ENCODE measurements around the gene RSPO4. TPM values are rescaled to one million over a fixed set of nuclear protein-coding genes. Genes with fewer than 3 reads are reported as not detected.

The RSPO4 gene
- total and polyA plus RNA-seq, 2 experiments from 2014 or later: 2.8 to 4.5 TPM

DNA sequence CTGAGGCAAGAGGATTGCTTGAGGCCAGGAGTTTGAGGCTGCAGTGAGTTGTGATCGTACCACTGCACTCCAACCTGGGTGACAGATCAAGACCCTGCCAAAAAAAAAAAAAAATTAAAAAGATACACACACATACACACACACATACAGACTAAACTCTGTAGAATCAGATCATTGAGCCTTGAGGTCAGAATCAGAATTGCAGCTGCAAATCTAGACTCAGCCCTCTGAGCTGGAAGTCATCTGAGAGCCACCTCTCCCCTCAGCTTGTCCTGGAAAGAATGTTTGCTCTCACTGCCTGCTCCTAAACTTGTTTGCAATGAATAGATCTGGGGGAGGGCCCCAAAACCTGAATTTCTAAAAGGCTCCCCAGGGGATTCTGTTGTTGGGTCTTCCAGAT is 44.6 kb downstream of the RSPO4 start:
- no peak overlapping the region for H3K4me2 ChIP-seq
- Mint-ChIP-seq H3K27me3 (ENCODE audit: insufficient read depth, low read depth, poor library complexity) (peaks cover 4% of the 10 kb centered on the region), H3K4me3 (no peak overlapping the region), H3K36me3 (ENCODE audit: low read depth) (no peaks in the 10 kb centered on the region), H3K9me3 (no peaks in the 10 kb centered on the region), H3K4me1 (peaks cover 7% of the 10 kb centered on the region), H3K27ac (no peak overlapping the region)
- no peaks in the 10 kb centered on the region for H3F3A ChIP-seq (replicated peaks; ENCODE audit: low read depth)
- ATAC-seq (no peak), DNase-seq (ENCODE audit: low spot score) (peak; percentile 49)
- no peak overlapping the region for H3K27ac ChIP-seq (ENCODE audit: low read depth)
- no peak for TF ChIP-seq STAT1 (IDR thresholded peaks at IDR 0.05; ENCODE audit: unreplicated experiment)
- TF ChIP-seq, protein P1, sequence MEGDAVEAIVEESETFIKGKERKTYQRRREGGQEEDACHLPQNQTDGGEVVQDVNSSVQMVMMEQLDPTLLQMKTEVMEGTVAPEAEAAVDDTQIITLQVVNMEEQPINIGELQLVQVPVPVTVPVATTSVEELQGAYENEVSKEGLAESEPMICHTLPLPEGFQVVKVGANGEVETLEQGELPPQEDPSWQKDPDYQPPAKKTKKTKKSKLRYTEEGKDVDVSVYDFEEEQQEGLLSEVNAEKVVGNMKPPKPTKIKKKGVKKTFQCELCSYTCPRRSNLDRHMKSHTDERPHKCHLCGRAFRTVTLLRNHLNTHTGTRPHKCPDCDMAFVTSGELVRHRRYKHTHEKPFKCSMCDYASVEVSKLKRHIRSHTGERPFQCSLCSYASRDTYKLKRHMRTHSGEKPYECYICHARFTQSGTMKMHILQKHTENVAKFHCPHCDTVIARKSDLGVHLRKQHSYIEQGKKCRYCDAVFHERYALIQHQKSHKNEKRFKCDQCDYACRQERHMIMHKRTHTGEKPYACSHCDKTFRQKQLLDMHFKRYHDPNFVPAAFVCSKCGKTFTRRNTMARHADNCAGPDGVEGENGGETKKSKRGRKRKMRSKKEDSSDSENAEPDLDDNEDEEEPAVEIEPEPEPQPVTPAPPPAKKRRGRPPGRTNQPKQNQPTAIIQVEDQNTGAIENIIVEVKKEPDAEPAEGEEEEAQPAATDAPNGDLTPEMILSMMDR (conservative IDR thresholded peaks at IDR 0.05; ENCODE audit: low read depth in 2 of 2): peak in 1 of 2 experiments; percentile 27; a peak in 1 of 4 replicates
- no peaks in the 10 kb centered on the region for H3K79me2 ChIP-seq (replicated peaks; ENCODE audit: insufficient read depth)
- H3K36me3 ChIP-seq (ENCODE audit: insufficient read depth): no peaks in the 10 kb centered on the region
- 0 out of 2 replicates have a peak, but pooled peaks cover 3% of the 10 kb centered on the region for H3K4me1 ChIP-seq (ENCODE audit: insufficient read depth)
- no peaks in the 10 kb centered on the region for H3K9me2 ChIP-seq (ENCODE audit: insufficient read depth)
- no peak overlapping the region for H2AFZ ChIP-seq
- H4K20me1 ChIP-seq (replicated peaks; ENCODE audit: insufficient read depth): no peaks in the 10 kb centered on the region
- H3K27me3 ChIP-seq (ENCODE audit: insufficient read depth): no peaks in the 10 kb centered on the region
- H3K4me3 ChIP-seq: no peak overlapping the region

GRCh38 chr20:956330-956951 is 45.7 kb downstream of the RSPO4 start:
- DNase-seq (ENCODE audit: low spot score): peak; percentile 91
- H4K20me1 ChIP-seq (replicated peaks; ENCODE audit: insufficient read depth): no peaks in the 10 kb centered on the region
- no peaks in the 10 kb centered on the region for H3K9me2 ChIP-seq (ENCODE audit: insufficient read depth)
- H3K27me3 ChIP-seq (ENCODE audit: insufficient read depth): no peaks in the 10 kb centered on the region
- no peaks in the 10 kb centered on the region for H3F3A ChIP-seq (replicated peaks; ENCODE audit: low read depth)
- H3K79me2 ChIP-seq (replicated peaks; ENCODE audit: insufficient read depth): no peaks in the 10 kb centered on the region
- peaks cover 4% of the 10 kb centered on the region for H3K27me3 Mint-ChIP-seq (ENCODE audit: insufficient read depth, low read depth, poor library complexity)
- TF ChIP-seq POLR2AphosphoS5 (IDR thresholded peaks at IDR 0.05; ENCODE audit: low read depth): no peak
- TF ChIP-seq STAT1 (IDR thresholded peaks at IDR 0.05; ENCODE audit: unreplicated experiment): no peak
- TF ChIP-seq EZH2 (IDR thresholded peaks at IDR 0.05; ENCODE audit: low read depth, unreplicated experiment): no peak
- TF ChIP-seq, protein P1 (conservative IDR thresholded peaks at IDR 0.05; ENCODE audit: low read depth in 2 of 2): peak; percentile 87 to 99
- no peak for TF ChIP-seq NANOG (IDR thresholded peaks at IDR 0.05; ENCODE audit: borderline replicate concordance)
- TF ChIP-seq, protein P2, sequence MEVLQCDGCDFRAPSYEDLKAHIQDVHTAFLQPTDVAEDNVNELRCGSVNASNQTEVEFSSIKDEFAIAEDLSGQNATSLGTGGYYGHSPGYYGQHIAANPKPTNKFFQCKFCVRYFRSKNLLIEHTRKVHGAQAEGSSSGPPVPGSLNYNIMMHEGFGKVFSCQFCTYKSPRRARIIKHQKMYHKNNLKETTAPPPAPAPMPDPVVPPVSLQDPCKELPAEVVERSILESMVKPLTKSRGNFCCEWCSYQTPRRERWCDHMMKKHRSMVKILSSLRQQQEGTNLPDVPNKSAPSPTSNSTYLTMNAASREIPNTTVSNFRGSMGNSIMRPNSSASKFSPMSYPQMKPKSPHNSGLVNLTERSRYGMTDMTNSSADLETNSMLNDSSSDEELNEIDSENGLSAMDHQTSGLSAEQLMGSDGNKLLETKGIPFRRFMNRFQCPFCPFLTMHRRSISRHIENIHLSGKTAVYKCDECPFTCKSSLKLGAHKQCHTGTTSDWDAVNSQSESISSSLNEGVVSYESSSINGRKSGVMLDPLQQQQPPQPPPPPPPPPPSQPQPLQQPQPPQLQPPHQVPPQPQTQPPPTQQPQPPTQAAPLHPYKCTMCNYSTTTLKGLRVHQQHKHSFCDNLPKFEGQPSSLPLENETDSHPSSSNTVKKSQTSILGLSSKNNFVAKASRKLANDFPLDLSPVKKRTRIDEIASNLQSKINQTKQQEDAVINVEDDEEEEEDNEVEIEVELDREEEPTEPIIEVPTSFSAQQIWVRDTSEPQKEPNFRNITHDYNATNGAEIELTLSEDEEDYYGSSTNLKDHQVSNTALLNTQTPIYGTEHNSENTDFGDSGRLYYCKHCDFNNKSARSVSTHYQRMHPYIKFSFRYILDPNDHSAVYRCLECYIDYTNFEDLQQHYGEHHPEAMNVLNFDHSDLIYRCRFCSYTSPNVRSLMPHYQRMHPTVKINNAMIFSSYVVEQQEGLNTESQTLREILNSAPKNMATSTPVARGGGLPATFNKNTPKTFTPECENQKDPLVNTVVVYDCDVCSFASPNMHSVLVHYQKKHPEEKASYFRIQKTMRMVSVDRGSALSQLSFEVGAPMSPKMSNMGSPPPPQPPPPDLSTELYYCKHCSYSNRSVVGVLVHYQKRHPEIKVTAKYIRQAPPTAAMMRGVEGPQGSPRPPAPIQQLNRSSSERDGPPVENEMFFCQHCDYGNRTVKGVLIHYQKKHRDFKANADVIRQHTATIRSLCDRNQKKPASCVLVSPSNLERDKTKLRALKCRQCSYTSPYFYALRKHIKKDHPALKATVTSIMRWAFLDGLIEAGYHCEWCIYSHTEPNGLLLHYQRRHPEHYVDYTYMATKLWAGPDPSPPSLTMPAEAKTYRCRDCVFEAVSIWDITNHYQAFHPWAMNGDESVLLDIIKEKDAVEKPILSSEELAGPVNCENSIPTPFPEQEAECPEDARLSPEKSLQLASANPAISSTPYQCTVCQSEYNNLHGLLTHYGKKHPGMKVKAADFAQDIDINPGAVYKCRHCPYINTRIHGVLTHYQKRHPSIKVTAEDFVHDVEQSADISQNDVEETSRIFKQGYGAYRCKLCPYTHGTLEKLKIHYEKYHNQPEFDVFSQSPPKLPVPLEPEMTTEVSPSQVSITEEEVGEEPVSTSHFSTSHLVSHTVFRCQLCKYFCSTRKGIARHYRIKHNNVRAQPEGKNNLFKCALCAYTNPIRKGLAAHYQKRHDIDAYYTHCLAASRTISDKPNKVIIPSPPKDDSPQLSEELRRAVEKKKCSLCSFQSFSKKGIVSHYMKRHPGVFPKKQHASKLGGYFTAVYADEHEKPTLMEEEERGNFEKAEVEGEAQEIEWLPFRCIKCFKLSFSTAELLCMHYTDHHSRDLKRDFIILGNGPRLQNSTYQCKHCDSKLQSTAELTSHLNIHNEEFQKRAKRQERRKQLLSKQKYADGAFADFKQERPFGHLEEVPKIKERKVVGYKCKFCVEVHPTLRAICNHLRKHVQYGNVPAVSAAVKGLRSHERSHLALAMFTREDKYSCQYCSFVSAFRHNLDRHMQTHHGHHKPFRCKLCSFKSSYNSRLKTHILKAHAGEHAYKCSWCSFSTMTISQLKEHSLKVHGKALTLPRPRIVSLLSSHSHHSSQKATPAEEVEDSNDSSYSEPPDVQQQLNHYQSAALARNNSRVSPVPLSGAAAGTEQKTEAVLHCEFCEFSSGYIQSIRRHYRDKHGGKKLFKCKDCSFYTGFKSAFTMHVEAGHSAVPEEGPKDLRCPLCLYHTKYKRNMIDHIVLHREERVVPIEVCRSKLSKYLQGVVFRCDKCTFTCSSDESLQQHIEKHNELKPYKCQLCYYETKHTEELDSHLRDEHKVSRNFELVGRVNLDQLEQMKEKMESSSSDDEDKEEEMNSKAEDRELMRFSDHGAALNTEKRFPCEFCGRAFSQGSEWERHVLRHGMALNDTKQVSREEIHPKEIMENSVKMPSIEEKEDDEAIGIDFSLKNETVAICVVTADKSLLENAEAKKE (CRISPR knock-in tag; IDR thresholded peaks at IDR 0.05): no peak
- H3K4me1 Mint-ChIP-seq: peaks cover 8% of the 10 kb centered on the region
- peak; percentile 87 for ATAC-seq
- no peaks in the 10 kb centered on the region for H3K36me3 Mint-ChIP-seq (ENCODE audit: low read depth)
- no peak overlapping the region for H3K27ac ChIP-seq (ENCODE audit: low read depth)
- 0 out of 2 replicates have a peak, but pooled peaks cover 3% of the 10 kb centered on the region for H3K4me1 ChIP-seq (ENCODE audit: insufficient read depth)
- H3K9me3 Mint-ChIP-seq: no peaks in the 10 kb centered on the region
- no peaks in the 10 kb centered on the region for H3K36me3 ChIP-seq (ENCODE audit: insufficient read depth)
- no peak overlapping the region for H3K4me2 ChIP-seq
- H3K27ac Mint-ChIP-seq: no peak overlapping the region
- no peak overlapping the region for H3K4me3 Mint-ChIP-seq
- H3K4me3 ChIP-seq: no peak overlapping the region
- H2AFZ ChIP-seq: no peak overlapping the region

Measured in GM23338 (cell line).